Lower lobe of right lung (tissue), 2 donors: Measurements from ENCODE around the gene MRGPRG. TPM values are rescaled to one million over a fixed set of nuclear protein-coding genes. Genes with fewer than 3 reads are reported as not detected.

ENCODE experiments used
- ATAC-seq, 2 donors: fragments of 200-7000 bp; cut with Tn5 transposase; one replicate each; pipeline ENCODE4 v1.9.1; 2020 to 2022; ENCODE audit warnings: mild to moderate bottlenecking in 2 of 2, moderate library complexity in 2 of 2
- DNase-seq: peaks from one replicate; pipeline ENCODE4 v3.0.0-alpha.2; 2020
- H3K27ac ChIP-seq: fragments of 200-600 bp; one replicate; pipeline ENCODE4 v1.8.0; 2022
- H3K27me3 ChIP-seq: fragments of 200-600 bp; one replicate; pipeline ENCODE4 v1.8.0; 2022; ENCODE audit warnings: low read depth
- H3K36me3 ChIP-seq: fragments of 200-600 bp; one replicate; pipeline ENCODE4 v1.8.0; 2022; ENCODE audit warnings: mild to moderate bottlenecking
- H3K4me1 ChIP-seq: fragments of 200-600 bp; one replicate; pipeline ENCODE4 v1.8.0; 2022
- H3K4me3 ChIP-seq: fragments of 200-600 bp; one replicate; pipeline ENCODE4 v1.8.0; 2022; ENCODE audit warnings: mild to moderate bottlenecking
- H3K9me3 ChIP-seq: fragments of 200-600 bp; one replicate; pipeline ENCODE4 v1.8.0; 2022
- CTCF ChIP-seq: fragments of 200-600 bp; IDR thresholded peaks from one replicate; pipeline ENCODE4 v1.8.0; 2022; ENCODE audit warnings: antibody characterized with exemption, mild to moderate bottlenecking
- intact Hi-C: fragments of 100-400 bp; cut with DNase I; formaldehyde crosslinking; loops from one replicate; pipeline ENCODE4 v1.11.0; 2022
- total RNA-seq: library from RNA; stranded (reverse); fragmentation: NEBNext Ultra II Directional; extraction: Animal tissue kit (Norgen Biotek cat#: 25700); gene quantifications from one replicate; pipeline ENCODE4 v1.2.1, GENCODE V29; 2021
- donor health status: DM: no; HTN: yes; CAD: no; lungs with severe emphysema.

The MRGPRG gene
- total RNA-seq, 1 donor from 2014 or later = not detected

GRCh38 chr11:3230636-3231549 is 12.3 kb upstream of the MRGPRG start:
- Histone ChIP-seq H3K27ac (no peak overlapping the region), H3K9me3 (no peaks in the 10 kb centered on the region), H3K4me1 (no peaks in the 10 kb centered on the region), H3K36me3 (no peaks in the 10 kb centered on the region), H3K27me3 (peaks cover 21% of the 10 kb centered on the region), H3K4me3 (no peak overlapping the region)
- no peak for ATAC-seq
- no peak for DNase-seq
- intact Hi-C loops = no loop called here
- TF ChIP-seq CTCF = no peak

GRCh38 chr11:3229673-3230630 is 11.3 kb upstream of the MRGPRG start:
- intact Hi-C loops = no loop called here
- Histone ChIP-seq H3K36me3 (no peaks in the 10 kb centered on the region), H3K4me1 (no peaks in the 10 kb centered on the region), H3K27ac (no peak overlapping the region), H3K27me3 (peaks cover 21% of the 10 kb centered on the region), H3K4me3 (no peak overlapping the region), H3K9me3 (no peaks in the 10 kb centered on the region)
- DNase-seq (no peak), ATAC-seq (no peak)
- no peak for TF ChIP-seq CTCF

GRCh38 chr11:3228445-3228829 is 9.8 kb upstream of the MRGPRG start:
- Histone ChIP-seq H3K4me1 (no peaks in the 10 kb centered on the region), H3K27me3 (peaks cover 28% of the 10 kb centered on the region), H3K36me3 (no peaks in the 10 kb centered on the region), H3K4me3 (no peak overlapping the region), H3K27ac (no peak overlapping the region), H3K9me3 (no peaks in the 10 kb centered on the region)
- ATAC-seq = no peak
- TF ChIP-seq CTCF = no peak
- intact Hi-C loops = no loop called here
- DNase-seq = no peak

- Histone ChIP-seq H3K27ac (no peak overlapping the region), H3K4me3 (no peak overlapping the region), H3K4me1 (no peaks in the 10 kb centered on the region), H3K27me3 (peaks cover 33% of the 10 kb centered on the region), H3K36me3 (no peaks in the 10 kb centered on the region), H3K9me3 (no peaks in the 10 kb centered on the region)
- no peak for TF ChIP-seq CTCF
- intact Hi-C loops = no loop called here
- ATAC-seq = no peak
- DNase-seq = peak; percentile 40
These were observed 9.2 kb upstream of the MRGPRG start for GRCh38 chr11:3227568-3228444.
